Measurements from ENCODE around the gene THOC1.

The THOC1 gene

GRCh38 chr18:267380-267687 lies 513 bp downstream of the THOC1 start:
- no peak for DNase-seq (ENCODE audit: low spot score in 2 of 2)
- Mint-ChIP-seq H3K4me1 (peaks cover 39% of the 10 kb centered on the region), H3K36me3 (ENCODE audit: insufficient read depth) (peaks cover 23% of the 10 kb centered on the region), H3K27ac (ENCODE audit: low read depth) (peak overlapping the region; percentile 100), H3K27me3 (no peaks in the 10 kb centered on the region), H3K4me3 (peak overlapping the region; percentile 100), H3K9me3 (no peaks in the 10 kb centered on the region)
- no peak for ATAC-seq (replicated peaks; ENCODE audit: extremely low read depth, poor library complexity, severe bottlenecking)

- Mint-ChIP-seq H3K36me3 (ENCODE audit: insufficient read depth) (peaks cover 32% of the 10 kb centered on the region), H3K27ac (ENCODE audit: low read depth) (no peak overlapping the region), H3K27me3 (no peaks in the 10 kb centered on the region), H3K9me3 (no peaks in the 10 kb centered on the region), H3K4me3 (no peak overlapping the region), H3K4me1 (peaks cover 31% of the 10 kb centered on the region)
- DNase-seq (ENCODE audit: low spot score in 2 of 2) = no peak
- ATAC-seq (replicated peaks; ENCODE audit: extremely low read depth, poor library complexity, severe bottlenecking) = no peak
Measured at GRCh38 chr18:261398-262073, 6.3 kb downstream of the THOC1 start.

GRCh38 chr18:260547-260946 lies 7.3 kb downstream of the THOC1 start:
- H3K4me1 Mint-ChIP-seq = peaks cover 24% of the 10 kb centered on the region
- H3K9me3 Mint-ChIP-seq = no peaks in the 10 kb centered on the region
- ATAC-seq (replicated peaks; ENCODE audit: extremely low read depth, poor library complexity, severe bottlenecking) (no peak), DNase-seq (ENCODE audit: low spot score in 2 of 2) (no peak)
- no peak overlapping the region for H3K4me3 Mint-ChIP-seq
- no peak overlapping the region for H3K27ac Mint-ChIP-seq (ENCODE audit: low read depth)
- H3K27me3 Mint-ChIP-seq = no peaks in the 10 kb centered on the region
- H3K36me3 Mint-ChIP-seq (ENCODE audit: insufficient read depth) = peaks cover 42% of the 10 kb centered on the region

- no peak for DNase-seq (ENCODE audit: low spot score in 2 of 2)
- no peak overlapping the region for H3K4me3 Mint-ChIP-seq
- ATAC-seq (replicated peaks; ENCODE audit: extremely low read depth, poor library complexity, severe bottlenecking) = no peak
- peaks cover 69% of the 10 kb centered on the region for H3K36me3 Mint-ChIP-seq (ENCODE audit: insufficient read depth)
- no peaks in the 10 kb centered on the region for H3K27me3 Mint-ChIP-seq
- H3K4me1 Mint-ChIP-seq = peaks cover 13% of the 10 kb centered on the region
- H3K9me3 Mint-ChIP-seq = no peaks in the 10 kb centered on the region
- no peak overlapping the region for H3K27ac Mint-ChIP-seq (ENCODE audit: low read depth)
Measured at GRCh38 chr18:255171-255570, 12.7 kb downstream of the THOC1 start.

GRCh38 chr18:253121-253520 lies 14.7 kb downstream of the THOC1 start:
- Mint-ChIP-seq H3K4me1 (peaks cover 8% of the 10 kb centered on the region), H3K4me3 (no peak overlapping the region), H3K36me3 (ENCODE audit: insufficient read depth) (peaks cover 66% of the 10 kb centered on the region), H3K9me3 (no peaks in the 10 kb centered on the region), H3K27me3 (no peaks in the 10 kb centered on the region), H3K27ac (ENCODE audit: low read depth) (no peak overlapping the region)
- no peak for DNase-seq (ENCODE audit: low spot score in 2 of 2)
- no peak for ATAC-seq (replicated peaks; ENCODE audit: extremely low read depth, poor library complexity, severe bottlenecking)

- DNase-seq (ENCODE audit: low spot score in 2 of 2) (no peak), ATAC-seq (replicated peaks; ENCODE audit: extremely low read depth, poor library complexity, severe bottlenecking) (no peak)
- Mint-ChIP-seq H3K4me1 (no peaks in the 10 kb centered on the region), H3K9me3 (no peaks in the 10 kb centered on the region), H3K36me3 (ENCODE audit: insufficient read depth) (peaks cover 59% of the 10 kb centered on the region), H3K4me3 (no peak overlapping the region), H3K27ac (ENCODE audit: low read depth) (no peak overlapping the region), H3K27me3 (no peaks in the 10 kb centered on the region)
Measured at GRCh38 chr18:251572-251971, 16.3 kb downstream of the THOC1 start.

GRCh38 chr18:250685-251084 lies 17.2 kb downstream of the THOC1 start:
- Mint-ChIP-seq H3K36me3 (ENCODE audit: insufficient read depth) (peaks cover 57% of the 10 kb centered on the region), H3K27me3 (no peaks in the 10 kb centered on the region), H3K4me1 (no peaks in the 10 kb centered on the region), H3K9me3 (no peaks in the 10 kb centered on the region), H3K27ac (ENCODE audit: low read depth) (no peak overlapping the region), H3K4me3 (no peak overlapping the region)
- DNase-seq (ENCODE audit: low spot score in 2 of 2) (no peak), ATAC-seq (replicated peaks; ENCODE audit: extremely low read depth, poor library complexity, severe bottlenecking) (no peak)

GRCh38 chr18:248053-248452 lies 19.8 kb downstream of the THOC1 start:
- no peak for ATAC-seq (replicated peaks; ENCODE audit: extremely low read depth, poor library complexity, severe bottlenecking)
- H3K27me3 Mint-ChIP-seq = no peaks in the 10 kb centered on the region
- no peaks in the 10 kb centered on the region for H3K4me1 Mint-ChIP-seq
- no peak for DNase-seq (ENCODE audit: low spot score in 2 of 2)
- H3K4me3 Mint-ChIP-seq = no peak overlapping the region
- peaks cover 54% of the 10 kb centered on the region for H3K36me3 Mint-ChIP-seq (ENCODE audit: insufficient read depth)
- no peaks in the 10 kb centered on the region for H3K9me3 Mint-ChIP-seq
- no peak overlapping the region for H3K27ac Mint-ChIP-seq (ENCODE audit: low read depth)

- H3K4me1 Mint-ChIP-seq = no peaks in the 10 kb centered on the region
- no peaks in the 10 kb centered on the region for H3K9me3 Mint-ChIP-seq
- ATAC-seq (replicated peaks; ENCODE audit: extremely low read depth, poor library complexity, severe bottlenecking) = no peak
- DNase-seq (ENCODE audit: low spot score in 2 of 2) = no peak
- H3K36me3 Mint-ChIP-seq (ENCODE audit: insufficient read depth) = peaks cover 40% of the 10 kb centered on the region
- no peaks in the 10 kb centered on the region for H3K27me3 Mint-ChIP-seq
- H3K27ac Mint-ChIP-seq (ENCODE audit: low read depth) = peak overlapping the region; percentile 19
- H3K4me3 Mint-ChIP-seq = no peak overlapping the region
Measured at GRCh38 chr18:245282-245847, 22.5 kb downstream of the THOC1 start.

- Mint-ChIP-seq H3K27me3 (no peaks in the 10 kb centered on the region), H3K4me1 (no peaks in the 10 kb centered on the region), H3K4me3 (no peak overlapping the region), H3K36me3 (ENCODE audit: insufficient read depth) (peaks cover 18% of the 10 kb centered on the region), H3K9me3 (no peaks in the 10 kb centered on the region), H3K27ac (ENCODE audit: low read depth) (no peak overlapping the region)
- ATAC-seq (replicated peaks; ENCODE audit: extremely low read depth, poor library complexity, severe bottlenecking) (no peak), DNase-seq (ENCODE audit: low spot score in 2 of 2) (no peak)
Measured at GRCh38 chr18:240175-240574, 27.7 kb downstream of the THOC1 start.

GRCh38 chr18:231563-231962 lies 36.3 kb downstream of the THOC1 start:
- no peak for ATAC-seq (replicated peaks; ENCODE audit: extremely low read depth, poor library complexity, severe bottlenecking)

GRCh38 chr18:228586-228985 lies 39.3 kb downstream of the THOC1 start:
- Mint-ChIP-seq H3K4me3 (no peak overlapping the region), H3K27me3 (no peaks in the 10 kb centered on the region), H3K36me3 (ENCODE audit: insufficient read depth) (peaks cover 22% of the 10 kb centered on the region), H3K4me1 (peaks cover 5% of the 10 kb centered on the region), H3K9me3 (no peaks in the 10 kb centered on the region), H3K27ac (ENCODE audit: low read depth) (peak overlapping the region; percentile 52)
- ATAC-seq (replicated peaks; ENCODE audit: extremely low read depth, poor library complexity, severe bottlenecking) (no peak), DNase-seq (ENCODE audit: low spot score in 2 of 2) (no peak)

More at GRCh38 chr18:231563-231962, 36.3 kb downstream of the THOC1 start:
- no peaks in the 10 kb centered on the region for H3K9me3 Mint-ChIP-seq
- peaks cover 5% of the 10 kb centered on the region for H3K36me3 Mint-ChIP-seq (ENCODE audit: insufficient read depth)
- no peak overlapping the region for H3K4me3 Mint-ChIP-seq
- peaks cover 5% of the 10 kb centered on the region for H3K4me1 Mint-ChIP-seq
- H3K27me3 Mint-ChIP-seq = no peaks in the 10 kb centered on the region
- no peak overlapping the region for H3K27ac Mint-ChIP-seq (ENCODE audit: low read depth)
- DNase-seq (ENCODE audit: low spot score in 2 of 2) = no peak

- H3K9me3 Mint-ChIP-seq = no peaks in the 10 kb centered on the region
- peaks cover 5% of the 10 kb centered on the region for H3K4me1 Mint-ChIP-seq
- H3K4me3 Mint-ChIP-seq = no peak overlapping the region
- ATAC-seq (replicated peaks; ENCODE audit: extremely low read depth, poor library complexity, severe bottlenecking) = no peak
- no peak for DNase-seq (ENCODE audit: low spot score in 2 of 2)
- H3K27ac Mint-ChIP-seq (ENCODE audit: low read depth) = peak overlapping the region; percentile 52
- H3K36me3 Mint-ChIP-seq (ENCODE audit: insufficient read depth) = peaks cover 26% of the 10 kb centered on the region
- no peaks in the 10 kb centered on the region for H3K27me3 Mint-ChIP-seq
Measured at GRCh38 chr18:227902-228301, 39.9 kb downstream of the THOC1 start.
